NCI-H2196 (cell line): ENCODE results near the gene MSMO1.
A peak's percentile ranks its signal among the peaks of the same experiment; 100 is the strongest.
"Not testable (repeated sequence)": the region's sequence is repeated elsewhere in the genome, so short reads cannot be mapped to it uniquely, and the experiment has no call there.

Experiments
- DNase-seq: peaks from one replicate; lab custom pipeline; 2025; ENCODE audit not compliant: unreplicated experiment; lab: John Stamatoyannopoulos, UW

The MSMO1 gene

DNA sequence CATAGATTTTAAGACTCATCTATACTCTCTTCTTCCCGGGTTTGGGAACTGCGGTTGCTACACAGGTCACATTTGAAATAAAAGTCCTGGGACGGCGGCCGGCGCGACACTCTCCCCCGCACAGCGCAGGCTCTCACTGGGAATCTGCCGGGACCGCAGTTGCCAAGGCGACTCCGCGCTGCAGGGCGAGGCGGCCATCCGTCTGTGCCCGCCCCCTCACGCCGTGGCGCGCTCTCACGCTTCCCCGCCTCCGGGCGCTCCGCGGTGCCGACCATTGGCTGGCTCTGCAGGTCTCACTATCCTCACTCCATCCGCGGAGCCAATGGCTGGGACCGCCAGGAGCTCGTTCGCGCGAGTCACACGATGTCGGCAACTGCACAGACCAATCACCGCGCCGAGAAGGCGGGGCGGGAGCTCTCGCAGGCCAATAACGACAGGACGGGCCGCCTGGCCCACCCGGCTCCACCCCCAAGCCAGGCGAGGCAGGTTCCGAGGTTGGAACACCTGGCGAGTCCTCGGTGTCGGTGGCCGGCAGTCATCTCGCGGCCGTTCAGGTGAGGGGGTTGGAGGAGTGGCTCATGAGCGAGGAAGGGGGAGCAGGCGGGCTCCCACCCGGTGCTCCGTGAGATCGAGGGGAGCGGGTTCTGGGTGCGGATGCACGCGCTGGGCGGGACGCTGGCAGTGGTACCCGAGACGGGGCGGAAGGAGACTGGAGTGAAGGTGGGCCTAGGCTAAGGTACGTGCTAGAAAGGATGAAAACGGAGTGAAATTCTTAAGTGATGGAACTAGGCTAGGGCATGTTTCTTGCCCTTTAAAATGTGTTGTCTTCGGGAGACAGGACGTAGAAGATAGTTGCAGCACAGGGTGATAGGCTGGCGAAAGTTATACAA lies at the start of gene MSMO1:
MSMO1 (plus strand) TSS at position 459 of the 890 bp plus-strand sequence. CDS start 5,702 bp downstream, outside the sequence.
- DNase-seq = peak; percentile 92

DNA sequence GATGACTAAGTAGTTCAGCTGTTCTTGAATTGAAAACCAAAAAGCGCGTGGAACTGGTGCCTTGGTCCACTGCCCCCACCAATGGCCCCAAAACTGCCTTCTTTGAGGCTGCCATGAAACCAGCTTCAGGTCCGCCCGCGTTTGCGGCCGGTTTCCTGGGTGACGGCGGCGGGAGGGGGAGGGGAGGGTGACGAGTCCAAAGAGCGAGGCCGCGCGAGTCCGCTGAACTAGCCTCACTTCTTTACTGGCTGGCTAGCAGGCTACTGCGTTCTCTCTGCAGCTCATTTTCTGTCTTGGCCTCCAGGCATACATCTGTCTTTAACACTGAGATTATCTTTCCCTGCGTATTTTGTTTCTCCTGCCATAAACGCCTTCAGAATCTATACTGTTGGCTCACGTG lies 47.9 kb upstream of the MSMO1 start:
- DNase-seq = not testable (repeated sequence)

DNA sequence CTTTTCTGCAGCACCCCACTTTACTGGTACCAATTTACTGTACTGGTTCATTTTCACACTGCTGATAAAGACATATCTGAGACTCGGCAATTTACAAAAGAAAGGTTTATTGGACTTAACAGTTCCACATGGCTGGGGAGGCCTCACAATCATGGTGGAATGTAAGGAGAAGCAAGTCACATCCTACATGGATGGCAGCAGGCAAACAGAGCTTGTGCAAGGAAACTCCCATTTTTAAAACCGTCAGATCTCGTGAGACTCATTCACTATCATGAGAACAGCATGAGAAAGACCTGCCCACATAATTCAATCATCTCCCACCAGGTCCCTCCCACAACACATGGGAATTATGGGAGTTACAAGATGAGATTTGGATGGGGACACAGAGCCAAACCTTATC lies 42.8 kb upstream of the MSMO1 start:
- DNase-seq = not testable (repeated sequence)

DNA sequence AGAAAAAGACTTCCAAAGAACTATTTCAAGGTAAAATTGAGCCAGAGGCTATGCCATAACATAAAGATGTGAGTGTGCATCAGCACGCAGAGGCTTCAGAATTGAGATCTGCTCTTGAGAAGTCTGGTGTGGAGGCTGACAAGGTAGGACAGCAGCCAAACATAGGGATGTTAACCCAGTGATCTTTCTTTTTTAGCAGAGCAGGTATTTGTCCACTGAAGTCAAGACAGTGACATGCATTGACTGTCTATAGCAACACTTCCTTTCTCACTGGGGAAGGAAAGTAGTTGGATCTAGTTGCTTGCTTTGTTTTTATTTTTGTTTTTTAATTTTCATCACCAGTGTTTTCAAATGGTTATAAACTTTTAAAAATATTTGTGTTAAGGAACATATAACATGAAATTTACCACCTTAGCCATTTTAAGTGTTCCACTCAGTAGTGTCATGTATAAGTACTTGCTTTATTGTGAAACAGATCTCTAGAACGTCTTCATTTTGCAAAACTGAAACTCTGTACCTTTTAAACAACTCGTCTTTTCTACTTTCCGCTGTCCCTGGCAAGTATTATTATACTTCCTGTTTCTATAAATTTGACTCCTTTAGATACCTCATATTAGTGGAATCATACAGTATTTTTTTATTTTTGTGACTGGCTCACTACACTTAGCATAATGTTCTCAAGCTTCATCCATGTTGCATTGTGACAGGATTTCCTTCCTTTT lies 40.7 kb upstream of the MSMO1 start:
- not testable (repeated sequence) for DNase-seq

DNA sequence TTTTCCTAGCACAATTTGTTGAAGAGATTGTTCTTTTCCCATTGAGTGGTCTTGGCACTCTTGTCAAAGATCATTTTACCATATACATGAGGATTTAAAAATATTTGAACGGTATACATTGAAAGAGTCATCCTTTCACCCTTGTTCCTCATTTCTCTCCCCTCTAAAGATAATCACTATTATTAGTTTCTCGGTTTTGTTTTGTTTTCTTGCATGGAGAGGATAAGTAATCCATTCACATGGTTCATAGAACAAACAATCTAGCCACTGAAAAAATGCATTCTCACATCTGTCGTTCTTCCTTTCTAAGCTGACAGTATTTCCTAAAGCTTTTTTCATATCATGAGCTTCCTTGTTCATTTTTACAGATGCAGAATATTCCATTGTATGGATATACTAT lies 39.2 kb upstream of the MSMO1 start:
- no peak for DNase-seq

DNA sequence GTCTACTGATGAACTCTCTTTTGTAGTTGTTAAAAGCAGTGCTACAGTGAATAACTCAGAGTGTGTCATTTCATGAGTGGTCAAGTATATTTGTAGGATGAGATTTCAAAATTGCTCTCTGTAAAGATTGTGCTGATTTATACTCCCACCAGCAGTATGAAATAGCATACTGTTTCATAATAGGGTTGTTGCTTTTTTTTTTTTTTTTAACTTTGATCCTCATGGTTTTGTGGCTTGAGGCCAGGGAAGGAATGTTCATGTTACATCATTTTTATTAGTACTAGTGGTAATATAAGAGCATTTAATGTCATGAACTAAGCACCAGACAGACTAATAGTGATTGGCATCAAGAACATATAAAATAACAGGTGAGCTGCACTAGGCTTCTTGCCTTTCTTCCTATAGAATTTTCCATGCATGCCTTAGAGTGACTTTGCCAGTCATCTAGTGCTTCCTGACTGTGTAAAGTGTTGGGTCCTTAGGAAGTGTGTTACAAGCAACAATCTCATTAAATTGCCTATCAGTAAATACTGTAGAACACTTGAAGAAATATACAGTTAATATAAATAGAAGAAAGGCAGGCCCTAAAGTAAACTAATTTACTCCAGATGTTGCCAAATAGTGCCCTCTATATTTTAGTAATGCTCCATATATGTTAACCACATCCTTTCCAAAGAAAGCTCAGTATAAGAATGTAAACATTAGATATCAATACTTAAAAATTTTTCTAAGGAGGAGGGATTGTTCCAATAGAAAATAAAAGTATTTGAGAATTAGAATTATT lies 38.6 kb upstream of the MSMO1 start:
- no peak for DNase-seq

DNA sequence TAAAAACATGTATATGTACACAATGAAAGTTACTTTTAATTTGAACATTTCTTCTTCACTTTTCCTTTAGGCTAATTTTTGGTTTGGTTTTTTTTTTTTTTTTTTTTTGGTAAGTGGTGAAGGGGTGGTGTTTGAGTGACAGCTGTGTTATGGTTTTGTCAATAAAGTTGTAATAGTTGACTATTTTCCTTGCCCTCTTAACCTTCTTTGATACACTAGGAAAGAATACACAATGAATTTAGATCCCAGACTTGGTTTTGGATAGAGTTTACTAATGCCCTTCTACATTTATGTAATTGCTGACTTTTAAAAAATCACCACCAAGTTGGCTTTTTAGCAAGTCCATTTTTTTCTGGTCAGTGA lies 38.1 kb upstream of the MSMO1 start:
- no peak for DNase-seq

DNA sequence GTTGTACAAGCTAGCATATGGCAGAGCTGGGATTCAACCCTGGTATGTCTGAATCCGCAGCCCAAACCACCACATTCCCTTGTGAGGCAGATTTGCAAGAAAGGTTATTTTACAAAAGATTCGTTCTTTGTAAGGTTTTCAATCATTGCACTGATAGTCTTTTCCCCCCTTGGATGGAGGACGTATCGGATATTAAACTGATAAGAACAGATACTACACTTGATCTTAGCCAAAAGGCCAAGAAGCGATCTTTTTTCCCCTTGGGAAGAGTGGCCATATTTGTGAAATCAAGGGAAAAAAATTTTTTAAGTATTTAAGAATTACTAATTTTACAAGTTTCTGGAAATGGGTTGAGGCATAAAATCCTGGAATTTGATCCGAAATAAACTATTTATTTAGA lies 34.4 kb upstream of the MSMO1 start:
- DNase-seq = no peak

DNA sequence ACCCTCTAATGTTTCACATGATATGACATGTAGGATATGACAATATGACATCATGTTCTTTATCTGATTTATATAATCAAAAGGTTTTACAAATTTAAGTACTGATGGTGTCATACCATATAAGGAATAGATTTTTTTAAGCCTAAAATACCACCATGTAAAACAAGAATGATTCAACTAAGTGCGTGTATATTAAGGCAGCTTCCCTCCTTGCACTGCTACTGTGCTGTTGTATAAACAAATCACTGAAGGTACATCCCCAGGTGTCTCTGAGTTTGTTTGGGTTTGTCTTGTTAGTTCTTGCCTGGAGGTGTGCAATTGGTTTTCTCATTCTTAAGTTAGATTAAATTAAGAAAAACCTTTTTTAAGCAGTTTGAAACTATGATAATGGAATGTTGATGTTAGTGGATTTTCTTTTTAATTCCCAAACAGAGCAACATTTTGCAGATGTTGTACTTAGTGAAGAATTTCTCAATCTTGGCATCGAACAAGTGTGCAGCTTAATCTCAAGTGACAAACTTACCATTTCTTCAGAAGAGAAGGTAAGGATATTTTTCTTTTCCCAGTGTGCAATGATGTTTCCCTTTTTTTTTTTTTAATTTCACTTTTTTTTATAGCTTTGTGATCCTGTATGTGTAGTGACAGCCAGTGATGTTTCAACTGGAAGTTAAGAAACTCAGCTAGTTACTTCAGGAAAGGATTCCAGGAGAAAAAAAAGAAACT lies 33.4 kb upstream of the MSMO1 start:
- no peak for DNase-seq

DNA sequence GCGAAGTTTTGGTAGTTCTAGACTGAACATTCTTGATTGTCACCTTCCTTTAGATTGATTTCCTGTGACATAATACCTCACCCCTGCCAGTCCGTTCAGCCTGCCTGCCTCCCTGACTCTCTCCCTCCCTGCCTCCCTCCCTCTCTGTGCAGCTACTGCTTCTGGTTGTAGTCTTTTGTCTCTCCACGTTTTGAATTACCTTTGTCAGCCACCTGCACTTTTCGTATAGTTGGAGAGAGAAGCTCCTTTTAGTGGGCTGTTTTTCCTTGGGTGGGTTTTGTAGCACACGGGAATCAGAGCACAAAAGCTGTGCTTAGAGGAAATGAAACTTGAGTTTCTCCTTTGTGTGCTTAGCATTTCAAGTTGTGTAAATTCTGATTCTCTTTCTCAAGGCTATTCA lies 32.6 kb upstream of the MSMO1 start:
- DNase-seq = no peak

DNA sequence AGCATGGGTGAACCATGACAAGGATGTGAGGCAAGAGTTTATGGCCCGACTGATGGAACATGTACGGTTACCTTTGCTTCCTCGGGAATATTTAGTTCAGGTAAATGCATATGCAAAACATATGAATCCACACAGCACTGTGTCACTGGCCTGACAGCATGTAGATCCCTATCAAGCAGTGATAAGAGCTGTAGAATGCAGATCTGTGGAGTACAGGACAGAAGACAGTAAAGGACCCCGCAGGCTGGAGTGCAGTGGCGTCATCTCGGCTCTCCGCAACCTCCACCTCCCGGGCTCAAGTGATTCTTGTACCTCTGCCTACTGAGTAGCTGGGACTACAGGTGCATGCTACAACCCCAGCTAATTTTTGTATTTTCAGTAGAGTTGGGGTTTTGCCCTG lies 29.8 kb upstream of the MSMO1 start:
- DNase-seq = no peak

DNA sequence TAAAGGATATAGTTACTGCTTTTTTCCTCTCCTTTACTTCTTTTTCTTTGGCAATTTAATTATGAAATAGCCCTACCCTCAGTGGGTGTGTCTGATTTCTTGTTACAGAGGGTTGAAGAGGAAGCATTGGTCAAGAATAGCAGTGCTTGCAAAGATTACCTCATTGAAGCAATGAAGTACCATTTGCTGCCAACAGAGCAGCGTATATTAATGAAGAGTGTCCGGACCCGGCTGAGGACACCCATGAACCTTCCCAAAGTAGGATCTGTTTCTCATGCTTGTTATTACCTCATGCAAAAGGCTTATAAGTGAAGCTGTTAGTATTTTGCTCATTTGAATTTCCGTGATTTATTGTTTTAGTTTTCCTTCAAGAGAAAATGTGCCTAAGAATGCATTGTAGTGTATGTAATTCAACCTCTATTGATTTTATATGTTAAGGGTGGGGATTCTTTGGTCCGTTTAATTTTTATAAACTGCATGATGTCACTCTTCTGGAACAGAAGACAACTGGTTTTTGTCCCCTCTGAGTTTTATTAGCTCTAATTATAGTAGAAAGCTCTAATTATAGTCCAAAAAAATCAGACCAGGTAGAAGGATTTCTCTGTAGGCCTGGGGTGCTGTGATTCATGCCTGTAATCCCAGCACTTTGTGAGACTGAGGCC lies 27.9 kb upstream of the MSMO1 start:
- DNase-seq = no peak

DNA sequence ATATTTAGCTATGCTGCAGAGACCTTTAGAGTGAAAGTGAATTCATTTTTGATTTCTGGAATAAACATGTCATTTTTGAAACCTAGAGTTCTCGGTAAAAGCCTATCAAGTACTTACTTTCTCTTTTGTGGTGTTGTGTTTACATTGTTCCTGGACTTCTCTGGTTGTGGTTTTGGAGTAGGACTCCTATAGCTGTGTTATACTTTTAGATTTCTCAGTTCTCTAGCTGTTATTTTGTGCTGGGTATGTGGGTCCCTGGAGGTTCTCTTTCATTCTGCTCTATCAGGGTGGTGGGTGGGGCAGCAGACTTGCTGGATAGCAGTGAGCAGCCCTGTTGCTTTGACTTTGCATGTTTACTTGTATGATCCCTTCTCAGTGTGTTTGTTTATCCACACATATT lies 25.6 kb upstream of the MSMO1 start:
- DNase-seq = no peak

DNA sequence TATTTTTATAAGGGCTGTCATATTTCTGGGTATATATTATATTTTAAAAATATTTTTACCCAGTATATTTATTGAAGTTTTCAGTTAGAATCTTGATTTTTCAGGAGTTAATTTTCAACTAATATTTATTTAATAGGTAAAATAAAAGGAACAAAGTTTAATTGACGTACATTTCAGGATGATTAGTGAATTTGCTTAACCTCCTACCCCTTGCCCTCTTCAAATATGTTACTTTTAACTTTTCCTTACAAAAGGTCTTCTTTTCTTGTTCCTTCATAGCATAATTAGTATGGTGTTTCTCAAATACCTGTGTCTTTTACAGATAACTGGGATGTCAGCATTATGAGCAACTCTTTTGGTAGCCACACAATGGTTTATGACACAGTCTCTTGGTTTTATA lies 24.8 kb upstream of the MSMO1 start:
- no peak for DNase-seq

DNA sequence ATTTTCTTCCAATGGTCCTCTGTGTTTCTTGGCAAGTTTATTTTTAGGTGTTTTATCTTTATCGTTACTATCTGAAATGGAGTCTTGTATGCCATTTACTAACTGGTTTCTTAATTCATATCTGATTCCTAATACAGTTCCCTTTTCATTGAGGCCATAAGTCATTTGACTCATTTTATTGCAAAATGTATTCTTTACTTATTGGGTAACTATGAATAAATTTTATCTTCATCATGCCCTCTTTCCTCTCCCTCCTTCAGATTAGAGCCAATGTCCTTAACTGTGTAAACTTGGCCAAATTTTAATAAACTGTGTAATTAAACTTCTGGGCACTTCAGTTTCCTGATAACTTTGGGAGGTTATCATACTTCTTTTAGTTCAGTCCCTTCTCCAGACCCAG lies 19.3 kb upstream of the MSMO1 start:
- DNase-seq = no peak

DNA sequence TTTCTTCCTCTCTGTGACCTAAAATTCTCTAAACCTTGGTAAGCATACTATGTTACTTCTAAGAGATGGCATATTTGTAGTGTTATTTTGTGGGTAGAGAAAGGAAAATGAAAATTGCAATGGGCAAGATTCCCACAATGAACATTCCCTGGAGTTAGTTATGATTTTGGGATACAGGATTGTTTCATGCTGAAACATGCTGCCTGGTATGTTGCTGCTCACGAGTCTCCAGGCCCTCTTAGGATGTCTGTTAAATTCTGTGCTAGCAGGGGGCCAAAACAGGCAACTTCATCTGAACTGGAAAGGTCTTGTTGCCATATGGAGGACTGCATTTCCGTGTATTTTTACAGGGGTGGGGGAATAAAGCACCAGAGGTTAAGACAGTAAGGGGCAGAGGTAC lies 18.9 kb upstream of the MSMO1 start:
- no peak for DNase-seq

DNA sequence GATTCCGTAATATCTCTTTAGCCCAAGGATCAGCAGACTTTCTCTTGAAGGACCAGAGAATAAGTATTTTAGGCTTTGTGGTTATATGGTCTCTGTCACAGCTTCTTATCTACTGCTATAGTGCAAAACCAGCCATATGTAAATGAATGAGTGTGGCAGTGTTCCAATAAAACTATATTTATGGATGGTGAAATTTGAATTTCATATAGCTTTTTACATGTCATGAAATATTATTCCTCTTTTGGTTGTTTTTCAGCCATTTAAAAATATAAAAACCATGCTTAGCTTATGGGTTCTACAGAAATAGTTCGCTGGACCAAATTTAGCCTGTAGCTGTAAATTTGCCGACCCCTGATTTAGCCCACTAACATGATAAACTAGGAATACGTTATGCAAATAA lies 18.0 kb upstream of the MSMO1 start:
- DNase-seq = no peak

DNA sequence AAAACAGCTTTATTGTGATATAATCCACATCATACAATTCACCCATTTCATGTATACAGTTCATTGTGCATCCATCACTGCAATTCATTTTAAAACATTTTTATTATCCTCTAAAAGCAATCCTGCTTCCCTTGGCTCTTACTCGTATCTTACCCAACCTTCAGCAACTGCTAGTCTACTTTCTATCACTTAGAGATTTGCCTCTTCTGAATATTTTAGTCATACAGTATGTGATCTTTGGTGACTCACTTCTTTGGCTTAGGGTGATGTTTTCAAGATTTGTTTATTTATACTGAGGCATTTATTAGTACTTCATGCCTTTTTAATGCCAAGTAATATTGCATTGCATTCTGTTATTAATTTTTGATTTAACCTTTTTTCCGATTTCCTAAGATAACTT lies 15.0 kb upstream of the MSMO1 start:
- DNase-seq = no peak

DNA sequence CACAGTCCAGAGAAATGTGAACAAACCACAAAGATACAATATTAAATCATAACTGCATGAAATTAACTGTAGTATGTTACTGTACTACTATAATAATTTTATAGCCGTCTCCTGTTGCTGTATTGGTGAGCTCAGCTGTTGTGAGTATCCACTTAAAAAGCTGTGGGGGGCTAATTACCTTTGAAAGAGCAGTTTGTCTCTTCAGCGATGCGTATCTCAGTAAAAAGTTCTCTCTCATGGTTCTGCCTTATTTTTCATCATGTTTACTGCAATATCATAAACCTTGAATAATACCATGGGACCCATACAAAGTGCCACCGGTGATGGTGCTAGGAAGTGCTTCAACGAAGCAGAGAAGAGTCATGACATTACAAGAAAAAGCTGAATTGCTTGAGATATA lies 8.4 kb upstream of the MSMO1 start:
- no peak for DNase-seq

DNA sequence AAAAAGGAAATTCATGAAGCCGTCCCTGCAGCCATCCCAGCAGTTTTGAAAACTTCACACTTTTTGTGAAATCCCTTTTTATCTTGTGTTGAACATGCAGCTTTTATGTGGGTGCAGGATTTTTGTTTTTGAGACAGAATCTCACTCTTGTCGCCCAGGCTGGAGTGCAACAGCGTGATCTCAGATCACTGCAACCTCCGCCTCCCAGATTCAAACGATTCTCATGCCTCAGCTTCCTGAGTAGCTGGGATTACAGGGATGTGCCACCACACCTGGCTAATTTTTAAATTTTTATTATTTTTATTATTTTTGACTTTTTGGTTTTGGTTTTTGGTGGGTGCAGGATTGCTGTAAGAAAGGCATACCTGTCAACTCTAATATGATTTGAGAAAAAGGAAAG lies 8.0 kb upstream of the MSMO1 start:
- no peak for DNase-seq
